Measurements from ENCODE around the gene SRPK2.

SRPK2 gene

DNA sequence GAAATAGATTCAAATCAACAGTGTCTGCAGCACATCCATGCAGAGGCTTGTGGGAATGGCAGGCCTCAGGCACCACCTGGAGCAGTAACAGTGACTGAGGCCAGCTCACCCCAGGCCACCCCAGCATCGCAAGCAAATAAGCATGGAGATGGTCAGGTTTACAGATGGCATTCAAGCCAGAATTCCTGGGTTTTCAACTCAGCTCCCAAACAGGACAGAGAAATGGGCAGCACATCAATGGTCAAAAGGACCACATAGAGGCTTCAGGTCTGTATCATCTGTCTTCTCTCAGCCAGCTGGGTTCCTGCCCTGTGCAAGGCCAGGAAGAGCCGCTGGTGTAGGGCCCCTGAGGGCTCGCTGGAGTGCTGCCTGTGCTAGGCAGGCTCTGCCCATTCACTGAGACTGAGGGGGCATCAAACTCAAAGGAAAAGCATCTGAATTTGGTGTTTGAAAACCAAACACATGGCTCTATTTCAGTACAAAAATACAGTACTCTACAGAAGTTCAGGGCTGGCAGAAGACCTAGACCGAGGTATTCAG lies 262.2 kb downstream of the SRPK2 start:
- Histone ChIP-seq H3K36me3 (ENCODE audit: control insufficient read depth in 2 of 2, insufficient read depth in 1 of 2, low read length in 2 of 2) (peaks cover 0 to 18% of the 10 kb centered on the region in 2 experiments; a peak in 2 of 3 replicates), H3K4me3 (ENCODE audit: low read depth, low read length) (no peak overlapping the region), H3K4me1 (ENCODE audit: control insufficient read depth, insufficient read depth, low read length) (no peaks in the 10 kb centered on the region), H3K27ac (ENCODE audit: extremely low read depth, low read depth, low read length) (no peak overlapping the region), H3K9me3 (ENCODE audit: control insufficient read depth, insufficient read depth, low read depth, low read length) (no peaks in the 10 kb centered on the region)
- CTCF ChIA-PET: interaction anchor here (0.6 to 0.7 kb wide), 3 partner anchors 226 to 569 kb away, joined by 3 to 4 read pairs (median 3); no protein-coding TSS in a partner anchor
- TF ChIP-seq ZNF596 (tag by site-specific recombination; IDR thresholded peaks at IDR 0.05): no peak
- TF ChIP-seq ZBTB26 (tag by site-specific recombination; optimal IDR thresholded peaks at IDR 0.05): no peak
- no peak for TF ChIP-seq ZIC2 (tag by site-specific recombination; IDR thresholded peaks at IDR 0.05)
- TF ChIP-seq ZNF404 (tag by site-specific recombination; IDR thresholded peaks at IDR 0.05): no peak
- no peak for TF ChIP-seq BCL11B (tag by site-specific recombination; IDR thresholded peaks at IDR 0.05; ENCODE audit: low read depth)
- no peak for TF ChIP-seq ZNF792 (tag by site-specific recombination; IDR thresholded peaks at IDR 0.05)
- no peak for TF ChIP-seq ZNF658 (tag by site-specific recombination; IDR thresholded peaks at IDR 0.05)
- no peak for TF ChIP-seq MZF1 (tag by site-specific recombination; IDR thresholded peaks at IDR 0.05; ENCODE audit: borderline replicate concordance)
- TF ChIP-seq ZNF366 (tag by site-specific recombination; conservative IDR thresholded peaks at IDR 0.05): no peak
- TF ChIP-seq KLF9 (tag by site-specific recombination; IDR thresholded peaks at IDR 0.05; ENCODE audit: low read depth): no peak
- no peak for TF ChIP-seq ZNF121 (tag by site-specific recombination; IDR thresholded peaks at IDR 0.05)
- no peak for TF ChIP-seq ZNF266 (tag by site-specific recombination; IDR thresholded peaks at IDR 0.05; ENCODE audit: low read depth)
- TF ChIP-seq FEZF1 (tag by site-specific recombination; IDR thresholded peaks at IDR 0.05): no peak
- TF ChIP-seq IKZF3 (tag by site-specific recombination; IDR thresholded peaks at IDR 0.05): no peak
- no peak for TF ChIP-seq ZNF513 (tag by site-specific recombination; IDR thresholded peaks at IDR 0.05)
- POLR2A ChIA-PET: no interaction called here

- Histone ChIP-seq H3K27ac (ENCODE audit: extremely low read depth, low read depth, low read length) (no peak overlapping the region), H3K36me3 (ENCODE audit: control insufficient read depth in 2 of 2, insufficient read depth in 1 of 2, low read length in 2 of 2) (peaks cover 0 to 18% of the 10 kb centered on the region in 2 experiments; a peak in 2 of 3 replicates), H3K9me3 (ENCODE audit: control insufficient read depth, insufficient read depth, low read depth, low read length) (no peaks in the 10 kb centered on the region), H3K4me1 (ENCODE audit: control insufficient read depth, insufficient read depth, low read length) (no peaks in the 10 kb centered on the region), H3K4me3 (ENCODE audit: low read depth, low read length) (no peak overlapping the region)
- CTCF ChIA-PET: interaction anchor here (0.7 kb wide), 1 partner anchor 225 kb away, joined by 4 read pairs; no protein-coding TSS in a partner anchor
- POLR2A ChIA-PET: no interaction called here
- no peak for TF ChIP-seq ZNF626 (tag by site-specific recombination; IDR thresholded peaks at IDR 0.05)
- TF ChIP-seq ZBTB26 (tag by site-specific recombination; optimal IDR thresholded peaks at IDR 0.05): no peak
- no peak for TF ChIP-seq ZNF610 (tag by site-specific recombination; IDR thresholded peaks at IDR 0.05; ENCODE audit: borderline replicate concordance)
- TF ChIP-seq ZFHX2 (tag by site-specific recombination; conservative IDR thresholded peaks at IDR 0.05): no peak
- no peak for TF ChIP-seq PATZ1 (tag by site-specific recombination; IDR thresholded peaks at IDR 0.05)
- no peak for TF ChIP-seq ZNF677 (tag by site-specific recombination; IDR thresholded peaks at IDR 0.05)
- TF ChIP-seq ZNF335 (tag by site-specific recombination; conservative IDR thresholded peaks at IDR 0.05): no peak
- TF ChIP-seq ZBTB8A (tag by site-specific recombination; IDR thresholded peaks at IDR 0.05): no peak
- no peak for TF ChIP-seq ZNF549 (tag by site-specific recombination; IDR thresholded peaks at IDR 0.05)
- TF ChIP-seq ZNF174 (tag by site-specific recombination; IDR thresholded peaks at IDR 0.05): no peak
- no peak for TF ChIP-seq GLI2 (tag by site-specific recombination; IDR thresholded peaks at IDR 0.05; ENCODE audit: borderline replicate concordance, low read depth)
- no peak for TF ChIP-seq ZNF571 (tag by site-specific recombination; IDR thresholded peaks at IDR 0.05)
- TF ChIP-seq ZNF280C (tag by site-specific recombination; IDR thresholded peaks at IDR 0.05): no peak
- no peak for TF ChIP-seq ZNF658 (tag by site-specific recombination; IDR thresholded peaks at IDR 0.05)
- TF ChIP-seq ZBTB48 (tag by site-specific recombination; IDR thresholded peaks at IDR 0.05): no peak
Observed at GRCh38 chr7:105125745-105126144, 263.0 kb downstream of the SRPK2 start.

All from HEK293 (cell line).